GM21737 (cell line): Measurements from ENCODE around the gene NCOA3.
"Not testable (repeated sequence)": the region's sequence is repeated elsewhere in the genome, so short reads cannot be mapped to it uniquely, and the experiment has no call there.

ENCODE experiments used
- ATAC-seq: cut with Tn5 transposase; IDR thresholded peaks from one replicate; pipeline ENCODE4 v1.9.1; 2021; ENCODE audit warnings: mild to moderate bottlenecking, moderate library complexity; ENCODE audit not compliant: unreplicated experiment

Gene NCOA3

DNA sequence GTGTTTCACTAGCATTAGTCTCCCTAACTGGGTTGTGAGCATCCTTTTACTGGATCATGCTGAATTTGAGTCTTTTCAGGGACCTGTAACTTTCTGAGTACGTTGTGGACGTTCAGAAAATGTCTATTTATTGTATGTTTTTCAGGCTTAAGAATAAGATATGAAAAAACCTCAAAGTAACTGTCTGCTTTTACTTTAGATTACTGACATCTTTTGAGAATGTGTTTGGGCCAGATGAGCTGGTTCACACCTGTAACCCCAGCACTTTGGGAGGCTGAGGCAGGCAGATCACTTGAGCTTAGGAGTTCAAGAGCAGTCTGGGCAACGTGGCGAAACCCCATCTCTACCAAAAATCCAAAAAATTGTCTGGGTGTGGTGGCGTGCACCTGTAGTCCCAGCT, 32.7 kb downstream of the NCOA3 start:
- no peak for ATAC-seq

DNA sequence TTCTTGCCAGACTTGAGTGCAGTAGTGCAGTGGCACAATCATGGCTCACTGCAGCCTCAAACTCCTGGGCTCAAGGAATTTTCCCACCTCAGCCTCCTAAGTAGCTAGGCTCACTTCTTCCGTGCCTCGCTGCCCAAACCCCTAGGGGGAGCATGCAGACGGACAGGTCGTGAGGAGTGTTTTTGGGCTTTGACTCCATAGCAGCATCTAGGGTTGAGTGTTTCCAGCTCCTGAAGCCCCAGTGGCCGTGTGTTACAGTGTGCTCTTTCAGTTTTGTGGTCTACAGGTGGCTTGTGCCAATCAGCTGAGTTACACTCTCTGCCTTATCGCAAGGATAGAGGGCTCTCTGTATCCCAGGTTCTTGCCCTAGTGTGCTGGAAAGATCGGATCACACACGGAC, 33.4 kb downstream of the NCOA3 start:
- no peak for ATAC-seq

DNA sequence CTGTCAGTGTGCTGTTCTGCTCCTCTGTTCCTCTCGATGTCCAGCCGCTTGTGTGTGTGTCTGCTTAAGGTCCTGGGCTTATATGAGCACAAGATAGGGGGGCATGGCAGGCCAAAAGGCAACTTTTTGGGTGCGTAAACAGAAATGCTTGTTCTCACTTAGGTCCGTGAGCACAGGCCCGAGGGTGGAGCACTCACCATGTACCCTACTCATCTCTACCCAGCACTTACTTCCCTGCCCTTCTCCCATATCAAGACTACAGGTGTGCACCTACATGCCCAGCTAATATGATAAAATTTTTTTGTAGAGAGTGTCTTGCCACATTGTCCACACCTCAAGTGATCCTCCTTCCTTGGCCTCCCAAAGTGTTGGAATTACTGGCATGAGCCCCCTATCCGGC, 34.3 kb downstream of the NCOA3 start:
- no peak for ATAC-seq

GRCh38 chr20:47540443-47541354, 39.0 kb downstream of the NCOA3 start:
- no peak for ATAC-seq

DNA sequence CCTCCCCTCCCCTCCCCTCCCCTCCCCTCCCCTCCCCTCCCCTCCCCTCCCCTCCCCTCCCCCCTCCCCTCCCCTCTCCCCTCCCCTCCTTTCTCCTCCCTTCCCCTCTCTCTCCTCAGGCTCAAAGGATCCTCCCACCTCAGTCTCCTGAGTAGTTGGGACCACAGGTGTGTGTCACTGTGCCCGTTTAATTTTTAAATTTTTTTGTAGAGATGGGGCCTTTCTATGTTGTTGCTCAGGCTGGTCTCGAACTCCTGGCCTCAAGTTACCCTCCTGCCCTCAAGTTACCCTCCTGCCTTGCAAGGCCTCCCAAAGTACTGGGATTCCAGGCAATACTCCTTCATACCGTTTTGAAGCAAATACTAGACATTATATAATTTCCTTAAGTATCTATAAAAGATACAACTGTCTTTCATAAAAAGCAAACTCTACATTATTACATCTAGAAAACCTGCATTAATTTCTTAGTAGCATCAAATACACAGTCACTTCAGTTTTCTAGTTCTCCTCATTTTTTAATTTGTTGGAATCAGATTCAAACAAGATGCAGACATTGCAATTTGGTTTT, 39.8 kb downstream of the NCOA3 start:
- ATAC-seq, result no peak

DNA sequence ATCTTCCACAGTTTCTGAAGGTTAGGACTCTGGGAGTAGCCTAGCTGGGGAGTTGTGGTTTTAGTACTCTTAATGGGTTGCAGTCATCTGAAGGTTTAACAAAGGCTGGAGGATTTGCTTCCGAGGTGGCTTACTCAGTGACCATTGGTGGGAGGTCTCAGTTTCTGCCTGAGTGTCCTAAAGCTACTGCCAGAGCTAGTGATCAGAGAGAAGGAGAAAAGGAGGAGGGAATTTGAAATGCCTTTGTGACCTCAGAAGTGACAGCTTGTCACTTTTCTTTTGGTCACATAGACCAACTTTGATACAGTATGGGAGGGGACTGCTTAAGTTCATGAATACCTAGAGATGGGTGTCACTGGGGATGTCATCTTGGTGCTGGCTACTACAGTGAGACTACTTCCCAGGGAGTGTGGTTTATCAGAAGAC, 41.3 kb downstream of the NCOA3 start:
- ATAC-seq, result no peak

- no peak for ATAC-seq
These were observed 42.6 kb downstream of the NCOA3 start for GRCh38 chr20:47544240-47544639.

- ATAC-seq, result no peak
These were observed 43.2 kb downstream of the NCOA3 start for GRCh38 chr20:47544852-47545251.

DNA sequence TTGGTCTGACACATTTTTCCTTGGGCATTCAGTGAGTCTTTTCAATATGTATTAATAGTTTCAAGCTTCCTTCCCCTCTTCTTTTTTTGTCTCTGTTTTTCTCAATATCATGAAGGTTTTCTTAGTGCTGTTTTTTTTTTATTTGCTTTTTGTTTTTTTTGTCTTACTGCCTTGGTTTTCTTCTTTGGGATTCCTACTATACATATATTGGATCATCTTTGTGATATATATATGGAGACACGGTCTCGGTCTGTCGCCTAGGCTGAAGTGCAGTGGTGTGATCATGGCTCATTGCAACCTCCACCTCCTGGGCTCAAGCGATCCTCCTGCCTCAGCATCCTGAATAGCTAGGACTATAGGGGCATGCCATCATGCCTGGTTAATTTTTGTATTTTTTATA, 43.8 kb downstream of the NCOA3 start:
- no peak for ATAC-seq

DNA sequence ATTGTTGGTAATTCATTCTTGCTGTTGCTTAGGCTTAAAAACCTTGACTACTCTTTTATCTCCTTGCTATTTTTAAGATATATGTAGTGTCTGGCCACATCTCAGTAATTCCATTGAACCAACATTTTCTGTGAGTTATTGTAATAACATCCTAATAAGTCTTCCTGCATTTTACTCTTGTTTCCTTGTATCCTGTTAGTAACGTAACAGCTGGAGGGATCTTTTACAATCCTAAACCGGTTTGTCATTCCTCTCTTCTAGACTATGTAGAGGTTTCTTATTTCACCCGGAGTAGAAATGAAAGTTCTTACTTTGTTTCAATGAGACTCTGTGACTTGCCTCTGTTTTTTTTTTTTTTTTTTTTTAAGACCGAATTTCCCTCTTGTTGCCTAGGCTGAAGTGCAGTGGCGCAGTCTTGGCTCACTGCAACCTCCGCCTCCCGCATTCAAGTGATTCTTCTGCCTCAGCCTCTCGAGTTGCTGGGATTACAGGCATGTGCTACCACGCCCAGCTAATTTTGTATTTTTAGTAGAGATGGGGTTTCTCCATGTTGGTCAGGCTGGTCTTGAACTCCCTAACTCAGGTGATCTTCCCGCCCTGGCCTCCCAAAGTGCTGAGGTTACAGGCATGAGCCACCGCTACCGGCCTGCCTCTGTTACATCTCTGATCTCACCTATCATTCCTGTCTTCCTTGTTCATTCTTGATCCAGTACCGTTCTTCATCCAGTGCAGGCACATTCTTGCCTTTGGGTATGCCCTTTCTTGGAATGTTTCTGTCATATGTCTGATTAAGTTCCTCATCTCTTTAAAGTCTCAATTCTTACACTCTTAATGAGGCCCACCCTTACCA, 44.7 kb downstream of the NCOA3 start:
- no peak for ATAC-seq

GRCh38 chr20:47547034-47547387, 45.3 kb downstream of the NCOA3 start:
- no peak for ATAC-seq

DNA sequence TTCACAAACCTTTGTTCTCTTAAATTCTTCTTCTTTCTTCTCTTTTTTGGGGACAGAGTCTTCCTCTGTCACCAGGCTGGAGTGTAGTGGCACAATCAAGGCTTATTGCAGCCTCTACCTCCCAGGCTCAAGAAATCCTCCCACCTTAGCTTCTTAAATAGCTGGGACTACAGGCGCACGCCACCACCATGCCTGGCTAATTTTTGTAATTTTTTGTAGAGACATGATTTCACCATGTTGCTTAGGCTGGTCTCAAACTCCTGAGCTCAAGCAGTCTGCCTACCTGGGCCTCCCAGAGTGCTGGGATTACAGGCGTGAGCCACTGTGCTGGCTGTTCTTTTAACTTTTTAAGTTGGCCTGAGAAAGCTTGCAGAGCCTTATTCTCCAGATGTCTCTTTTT, 48.0 kb downstream of the NCOA3 start:
- no peak for ATAC-seq

GRCh38 chr20:47551222-47551621, 49.5 kb downstream of the NCOA3 start:
- no peak for ATAC-seq

- no peak for ATAC-seq
These were observed 50.2 kb downstream of the NCOA3 start for GRCh38 chr20:47551841-47552240.

GRCh38 chr20:47552996-47553395, 51.3 kb downstream of the NCOA3 start:
- ATAC-seq, result no peak

GRCh38 chr20:47553594-47554235, 52.0 kb downstream of the NCOA3 start:
- not testable (repeated sequence) for ATAC-seq

DNA sequence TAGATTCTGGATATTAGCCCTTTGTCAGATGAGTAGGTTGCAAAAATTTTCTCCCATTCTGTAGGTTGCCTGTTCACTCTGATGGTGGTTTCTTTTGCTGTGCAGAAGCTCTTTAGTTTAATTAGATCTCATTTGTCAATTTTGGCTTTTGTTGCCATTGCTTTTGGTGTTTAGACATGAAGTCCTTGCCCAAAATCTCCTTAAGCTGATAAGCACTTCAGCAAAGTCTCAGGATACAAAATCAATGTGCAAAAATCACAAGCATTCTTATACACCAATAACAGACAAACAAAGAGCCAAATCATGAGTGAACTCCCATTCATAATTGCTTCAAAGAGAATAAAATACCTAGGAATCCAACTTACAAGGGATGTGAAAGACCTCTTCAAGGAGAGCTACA, 52.6 kb downstream of the NCOA3 start:
- not testable (repeated sequence) for ATAC-seq

DNA sequence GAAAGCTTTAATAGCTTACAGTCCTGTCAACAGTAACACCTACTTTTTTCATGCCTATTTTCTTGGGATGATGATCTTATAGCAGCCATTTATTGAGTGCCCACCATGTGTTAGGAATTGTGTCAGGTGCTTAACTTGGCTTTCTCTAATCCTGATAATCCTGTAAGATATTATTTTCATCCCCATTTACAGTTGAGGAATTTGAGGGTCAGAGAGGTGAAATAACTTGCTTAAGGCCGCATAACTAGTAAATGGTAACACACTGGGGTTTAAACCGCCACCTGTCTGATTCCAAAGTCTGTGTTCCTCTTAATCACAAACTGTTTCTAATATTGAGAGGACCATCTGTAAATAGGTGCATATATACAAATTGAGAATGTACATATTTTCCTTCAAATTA, 55.5 kb downstream of the NCOA3 start:
- ATAC-seq, result no peak

GRCh38 chr20:47557791-47558190, 56.1 kb downstream of the NCOA3 start:
- no peak for ATAC-seq

DNA sequence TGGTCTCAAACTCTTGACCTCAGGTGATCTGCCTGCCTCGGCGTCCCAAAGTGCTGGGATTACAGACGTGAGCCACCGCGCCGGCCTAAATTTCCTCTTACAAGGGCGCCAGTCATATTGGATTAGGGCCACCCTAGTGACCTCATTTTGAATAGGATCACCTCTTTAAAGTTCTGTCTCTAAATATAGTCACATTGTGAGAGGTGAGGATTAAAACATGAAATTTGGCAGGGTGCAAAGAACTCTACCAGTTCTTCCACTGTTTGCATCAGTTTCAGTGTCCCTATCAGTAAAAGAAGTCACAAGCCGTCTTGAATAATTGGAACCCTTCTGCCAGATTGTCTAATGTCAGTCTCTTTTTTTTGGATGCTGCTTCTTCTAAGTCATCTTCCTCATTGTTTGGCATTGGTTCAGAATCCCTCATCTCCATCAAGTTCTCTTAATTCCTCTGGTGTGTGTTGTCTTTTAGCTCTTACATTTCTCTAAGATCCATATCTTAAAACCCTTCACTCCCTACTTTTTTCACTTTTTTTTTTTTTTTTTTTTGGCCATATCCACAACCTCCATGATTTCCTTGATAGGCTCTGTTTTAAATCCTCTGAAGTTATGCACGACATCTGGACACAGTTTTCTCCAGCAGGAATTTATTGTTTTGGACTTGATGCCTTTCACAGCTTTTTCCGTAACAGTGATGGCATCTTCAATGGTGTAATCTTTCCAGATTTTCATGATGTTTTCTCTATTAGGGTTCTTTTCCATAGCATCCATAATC, 56.8 kb downstream of the NCOA3 start:
- no peak for ATAC-seq
